Tibial nerve (tissue), 3 donors: ENCODE measurements around the gene BMPR1B.

Source experiments
- POLR2A ChIP-seq, 2 donors: fragments of 450-650 bp; IDR thresholded peaks; one replicate each; pipeline ENCODE4 v1.6.1; 2017; ENCODE audit warnings: antibody characterized with exemption in 2 of 2, mild to moderate bottlenecking in 2 of 2, moderate library complexity in 2 of 2
- TF ChIP-seq, protein P1 (sequence below), 5 experiments: fragments of 200-600 bp in 3 of 5; fragments of 450-650 bp in 2 of 5; sonication (generic) in 3 of 5; IDR thresholded peaks; one replicate each; pipeline ENCODE4 v1.5.1; 2016 to 2019; ENCODE audit warnings: antibody characterized with exemption in 5 of 5, mild to moderate bottlenecking in 3 of 5, moderate library complexity in 2 of 5

DNA sequence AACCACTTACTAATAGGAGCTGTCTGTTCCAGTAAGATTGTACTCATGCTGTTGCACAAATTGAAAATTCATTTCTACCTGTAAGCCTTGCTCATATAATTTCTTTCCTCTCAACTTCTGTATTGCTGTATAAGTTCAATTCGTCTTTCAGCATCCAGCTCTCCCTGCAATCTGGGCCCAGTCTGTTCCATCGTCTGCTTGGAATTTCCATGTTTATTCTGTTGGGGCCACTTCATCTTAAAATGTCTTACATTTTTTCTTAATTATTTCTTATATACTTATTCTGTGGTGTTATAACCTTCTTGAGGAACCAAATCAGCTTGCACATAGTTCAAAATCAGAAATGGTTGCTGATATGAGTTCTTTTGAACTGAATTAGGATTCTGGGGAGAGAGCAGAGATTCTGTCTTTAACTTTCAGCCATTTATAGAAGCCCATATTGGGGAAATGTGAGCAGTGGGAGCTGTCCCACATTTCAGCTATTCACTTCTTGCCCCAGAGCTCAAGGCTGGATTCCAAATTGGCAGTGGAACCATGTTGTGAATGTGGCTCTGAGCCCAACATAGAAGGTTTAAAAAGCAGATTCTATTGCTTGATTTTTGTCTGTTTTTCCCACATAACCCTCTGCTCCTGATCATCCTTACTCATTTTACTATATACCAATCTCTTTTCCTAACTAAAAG, 291.9 kb downstream of the BMPR1B start:
- TF ChIP-seq POLR2A (IDR thresholded peaks at IDR 0.05), result no peak
- TF ChIP-seq, protein P1, sequence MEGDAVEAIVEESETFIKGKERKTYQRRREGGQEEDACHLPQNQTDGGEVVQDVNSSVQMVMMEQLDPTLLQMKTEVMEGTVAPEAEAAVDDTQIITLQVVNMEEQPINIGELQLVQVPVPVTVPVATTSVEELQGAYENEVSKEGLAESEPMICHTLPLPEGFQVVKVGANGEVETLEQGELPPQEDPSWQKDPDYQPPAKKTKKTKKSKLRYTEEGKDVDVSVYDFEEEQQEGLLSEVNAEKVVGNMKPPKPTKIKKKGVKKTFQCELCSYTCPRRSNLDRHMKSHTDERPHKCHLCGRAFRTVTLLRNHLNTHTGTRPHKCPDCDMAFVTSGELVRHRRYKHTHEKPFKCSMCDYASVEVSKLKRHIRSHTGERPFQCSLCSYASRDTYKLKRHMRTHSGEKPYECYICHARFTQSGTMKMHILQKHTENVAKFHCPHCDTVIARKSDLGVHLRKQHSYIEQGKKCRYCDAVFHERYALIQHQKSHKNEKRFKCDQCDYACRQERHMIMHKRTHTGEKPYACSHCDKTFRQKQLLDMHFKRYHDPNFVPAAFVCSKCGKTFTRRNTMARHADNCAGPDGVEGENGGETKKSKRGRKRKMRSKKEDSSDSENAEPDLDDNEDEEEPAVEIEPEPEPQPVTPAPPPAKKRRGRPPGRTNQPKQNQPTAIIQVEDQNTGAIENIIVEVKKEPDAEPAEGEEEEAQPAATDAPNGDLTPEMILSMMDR (IDR thresholded peaks at IDR 0.05), result no peak
